Measurements from ENCODE around the gene NT5DC3. TPM values are rescaled to one million over a fixed set of nuclear protein-coding genes. Genes with fewer than 3 reads are reported as not detected.

NT5DC3 gene
- total and polyA plus RNA-seq, 9 of the 15 experiments (the other 6 are each of a cell fraction or from before 2014, with no cell fraction given): 6.3 to 33.5 (median 24.5) TPM

DNA sequence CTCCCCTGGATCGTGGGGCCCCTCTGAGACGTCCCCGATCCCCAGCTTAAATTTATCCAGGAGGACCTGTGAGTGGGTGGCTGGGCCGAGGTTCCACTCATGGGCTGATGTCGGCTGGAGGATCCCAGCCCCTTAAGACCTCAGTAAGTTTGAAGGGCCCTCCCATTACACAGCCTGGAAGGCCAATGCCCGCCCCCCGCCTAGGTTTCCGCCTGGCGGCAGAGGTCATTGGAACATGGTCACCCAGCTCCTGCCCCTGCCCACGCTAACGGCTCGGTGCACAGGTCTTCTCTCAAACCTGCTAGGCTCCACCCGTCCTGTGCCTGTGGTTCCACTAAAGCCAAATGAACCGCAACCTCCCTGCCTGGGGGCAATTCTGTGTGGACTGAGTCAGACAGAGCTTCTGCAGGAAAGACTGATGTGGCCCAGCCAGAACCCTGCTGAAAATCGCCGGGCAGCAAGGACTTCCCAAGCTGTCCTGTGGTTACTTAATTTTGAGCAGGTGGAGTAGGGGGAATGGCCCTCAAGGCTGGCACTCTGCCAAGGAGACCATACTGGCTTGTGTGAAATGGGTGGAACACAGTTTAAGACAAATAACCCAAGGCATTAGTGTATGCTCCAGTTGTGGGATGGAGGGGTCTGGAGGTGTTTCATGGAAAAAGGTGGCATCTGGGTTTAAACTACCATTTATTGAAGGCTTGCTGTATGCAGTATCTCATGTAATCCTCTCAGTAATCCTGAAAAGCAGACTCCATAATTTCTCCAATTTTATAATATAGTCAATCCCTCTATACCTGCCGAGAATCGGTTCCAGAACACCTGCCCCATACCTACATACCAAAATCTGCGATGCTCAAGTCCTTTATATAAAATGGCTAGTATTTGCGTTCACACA lies 903 bp upstream of the NT5DC3 start (continued):
- TF ChIP-seq FOXK1 (CRISPR knock-in tag; IDR thresholded peaks at IDR 0.05; ENCODE audit: borderline replicate concordance) (peak; percentile 41; the same call in 1 of the 2 replicates), MED1 (CRISPR knock-in tag; IDR thresholded peaks at IDR 0.05; ENCODE audit: borderline replicate concordance) (no peak), RBBP5 (IDR thresholded peaks at IDR 0.05; ENCODE audit: borderline replicate concordance, insufficient read depth, low read length, poor library complexity, severe bottlenecking) (no peak), TEAD1 (CRISPR knock-in tag; IDR thresholded peaks at IDR 0.05) (no peak), PHF20 (IDR thresholded peaks at IDR 0.05; ENCODE audit: partially characterized antibody) (no peak), TAL1 (IDR thresholded peaks at IDR 0.05) (no peak), FOXA1 (IDR thresholded peaks at IDR 0.05; ENCODE audit: borderline replicate concordance) (no peak), ZNF212 (CRISPR knock-in tag; IDR thresholded peaks at IDR 0.05) (no peak), ZSCAN29 (IDR thresholded peaks at IDR 0.05) (no peak), TFAM (CRISPR knock-in tag; conservative IDR thresholded peaks at IDR 0.05) (no peak), RFX7 (CRISPR knock-in tag; IDR thresholded peaks at IDR 0.05) (no peak), HEY1 (CRISPR knock-in tag; IDR thresholded peaks at IDR 0.05; ENCODE audit: borderline replicate concordance) (0 out of 2 replicates have a peak, but pooled peaks have one; percentile 42), RUNX1 (IDR thresholded peaks at IDR 0.05; ENCODE audit: low read depth) (no peak), ATF7 (IDR thresholded peaks at IDR 0.05) (0 out of 2 replicates have a peak, but pooled peaks have one; percentile 15), MTA3 (IDR thresholded peaks at IDR 0.05; ENCODE audit: borderline replicate concordance) (0 out of 2 replicates have a peak, but pooled peaks have one; percentile 59), SREBF2 (CRISPR knock-in tag; IDR thresholded peaks at IDR 0.05) (no peak), STAG1 (CRISPR knock-in tag; IDR thresholded peaks at IDR 0.05; ENCODE audit: borderline replicate concordance) (no peak), ZNF165 (CRISPR knock-in tag; IDR thresholded peaks at IDR 0.05; ENCODE audit: borderline replicate concordance) (no peak), CBX8 (IDR thresholded peaks at IDR 0.05; ENCODE audit: borderline replicate concordance, extremely low read depth, low read depth, low read length, poor library complexity, severe bottlenecking) (no peak), KDM4B (IDR thresholded peaks at IDR 0.05; ENCODE audit: borderline replicate concordance in 2 of 2, low read depth in 1 of 2) (no peak), U2AF2 (optimal IDR thresholded peaks at IDR 0.05; ENCODE audit: low read depth, low read length) (no peak), ZKSCAN1 (IDR thresholded peaks at IDR 0.05; ENCODE audit: low read depth, low read length) (no peak), L3MBTL2 (IDR thresholded peaks at IDR 0.05) (peak; percentile 12; the same call in 1 of the 2 replicates)
- TF ChIP-seq, protein P1, sequence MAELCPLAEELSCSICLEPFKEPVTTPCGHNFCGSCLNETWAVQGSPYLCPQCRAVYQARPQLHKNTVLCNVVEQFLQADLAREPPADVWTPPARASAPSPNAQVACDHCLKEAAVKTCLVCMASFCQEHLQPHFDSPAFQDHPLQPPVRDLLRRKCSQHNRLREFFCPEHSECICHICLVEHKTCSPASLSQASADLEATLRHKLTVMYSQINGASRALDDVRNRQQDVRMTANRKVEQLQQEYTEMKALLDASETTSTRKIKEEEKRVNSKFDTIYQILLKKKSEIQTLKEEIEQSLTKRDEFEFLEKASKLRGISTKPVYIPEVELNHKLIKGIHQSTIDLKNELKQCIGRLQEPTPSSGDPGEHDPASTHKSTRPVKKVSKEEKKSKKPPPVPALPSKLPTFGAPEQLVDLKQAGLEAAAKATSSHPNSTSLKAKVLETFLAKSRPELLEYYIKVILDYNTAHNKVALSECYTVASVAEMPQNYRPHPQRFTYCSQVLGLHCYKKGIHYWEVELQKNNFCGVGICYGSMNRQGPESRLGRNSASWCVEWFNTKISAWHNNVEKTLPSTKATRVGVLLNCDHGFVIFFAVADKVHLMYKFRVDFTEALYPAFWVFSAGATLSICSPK (IDR thresholded peaks at IDR 0.05; ENCODE audit: borderline replicate concordance): no peak
- TF ChIP-seq, protein P2, sequence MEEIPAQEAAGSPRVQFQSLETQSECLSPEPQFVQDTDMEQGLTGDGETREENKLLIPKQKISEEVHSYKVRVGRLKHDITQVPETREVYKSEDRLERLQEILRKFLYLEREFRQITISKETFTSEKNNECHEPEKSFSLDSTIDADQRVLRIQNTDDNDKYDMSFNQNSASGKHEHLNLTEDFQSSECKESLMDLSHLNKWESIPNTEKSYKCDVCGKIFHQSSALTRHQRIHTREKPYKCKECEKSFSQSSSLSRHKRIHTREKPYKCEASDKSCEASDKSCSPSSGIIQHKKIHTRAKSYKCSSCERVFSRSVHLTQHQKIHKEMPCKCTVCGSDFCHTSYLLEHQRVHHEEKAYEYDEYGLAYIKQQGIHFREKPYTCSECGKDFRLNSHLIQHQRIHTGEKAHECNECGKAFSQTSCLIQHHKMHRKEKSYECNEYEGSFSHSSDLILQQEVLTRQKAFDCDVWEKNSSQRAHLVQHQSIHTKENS (CRISPR knock-in tag; IDR thresholded peaks at IDR 0.05): no peak
- TF ChIP-seq, protein P3, sequence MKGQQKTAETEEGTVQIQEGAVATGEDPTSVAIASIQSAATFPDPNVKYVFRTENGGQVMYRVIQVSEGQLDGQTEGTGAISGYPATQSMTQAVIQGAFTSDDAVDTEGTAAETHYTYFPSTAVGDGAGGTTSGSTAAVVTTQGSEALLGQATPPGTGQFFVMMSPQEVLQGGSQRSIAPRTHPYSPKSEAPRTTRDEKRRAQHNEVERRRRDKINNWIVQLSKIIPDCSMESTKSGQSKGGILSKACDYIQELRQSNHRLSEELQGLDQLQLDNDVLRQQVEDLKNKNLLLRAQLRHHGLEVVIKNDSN (CRISPR knock-in tag; IDR thresholded peaks at IDR 0.05): no peak
